Smooth muscle cell (in vitro differentiated cells): ENCODE measurements around the gene ZNF423. TPM values are rescaled to one million over a fixed set of nuclear protein-coding genes. Genes with fewer than 3 reads are reported as not detected.
A peak's percentile ranks its signal among the peaks of the same experiment; 100 is the strongest.

ENCODE experiments used
- DNase-seq: peaks from one replicate; lab custom pipeline; 2025; ENCODE audit not compliant: unreplicated experiment; lab: John Stamatoyannopoulos, UW
- H2AFZ ChIP-seq: fragments of 200-600 bp; sonication (generic); 2 replicates; pipeline ENCODE4 v1.6.0; 2016; ENCODE audit warnings: antibody characterized with exemption, low read depth, mild to moderate bottlenecking
- H3F3A ChIP-seq: fragments of 200-600 bp; sonication (generic); 2 replicates; pipeline ENCODE4 v1.6.0; 2017; ENCODE audit warnings: antibody characterized with exemption, low read depth
- H3K27ac ChIP-seq: fragments of 200-600 bp; sonication (generic); 2 replicates; pipeline ENCODE4 v1.5.1; 2016; ENCODE audit warnings: low read depth, mild to moderate bottlenecking
- H3K27me3 ChIP-seq: fragments of 200-600 bp; sonication (generic); 2 replicates; pipeline ENCODE4 v1.6.1; 2016; ENCODE audit warnings: low read depth, mild to moderate bottlenecking
- H3K36me3 ChIP-seq: fragments of 200-600 bp; sonication (generic); 2 replicates; pipeline ENCODE4 v1.5.1; 2016; ENCODE audit warnings: low read depth
- H3K4me1 ChIP-seq: fragments of 200-600 bp; sonication (generic); 2 replicates; pipeline ENCODE4 v1.5.1; 2016; ENCODE audit warnings: low read depth
- H3K4me2 ChIP-seq: fragments of 200-600 bp; sonication (generic); 2 replicates; pipeline ENCODE4 v1.6.0; 2016; ENCODE audit warnings: mild to moderate bottlenecking
- H3K4me3 ChIP-seq: fragments of 200-600 bp; sonication (generic); 2 replicates; pipeline ENCODE4 v1.5.1; 2016; ENCODE audit warnings: mild to moderate bottlenecking
- H3K79me2 ChIP-seq: fragments of 200-600 bp; sonication (generic); 2 replicates; pipeline ENCODE4 v1.6.0; 2016; ENCODE audit warnings: low read depth, mild to moderate bottlenecking
- H3K9ac ChIP-seq: fragments of 200-600 bp; sonication (generic); 2 replicates; pipeline ENCODE4 v1.6.0; 2016; ENCODE audit warnings: low read depth
- H3K9me3 ChIP-seq: fragments of 200-600 bp; sonication (generic); replicated peaks from 2 replicates; pipeline ENCODE4 v1.5.1; 2016; ENCODE audit warnings: low read depth
- H4K20me1 ChIP-seq: fragments of 200-600 bp; sonication (generic); 2 replicates; pipeline ENCODE4 v1.6.0; 2016; ENCODE audit warnings: low read depth
- WGBS: methylation state at CpG from one replicate; pipeline ENCODE4 v1.1.7; 2016; ENCODE audit warnings: low lambda C conversion rate; 5-methylcytosine and 5-hydroxymethylcytosine counted together
- polyA plus RNA-seq: library from polyadenylated mRNA; unstranded; fragments of >200 nt; fragmentation: Nextera tagmentation; extraction: Ambion mirVana; gene quantifications from 2 replicates; pipeline ENCODE4 v1.2.1, GENCODE V29; 2016
- total RNA-seq: library from RNA; depleted of rRNA; stranded (reverse); fragments of >200 nt; gene quantifications from 2 replicates; pipeline ENCODE4 v1.2.3, GENCODE V29; 2014
- TF ChIP-seq, protein P1 (sequence below): fragments of 200-600 bp; sonication (generic); IDR thresholded peaks from 2 replicates; pipeline ENCODE4 v1.5.1; 2017; ENCODE audit warnings: borderline replicate concordance, mild to moderate bottlenecking, antibody characterized with exemption; ENCODE audit not compliant: insufficient read depth, poor library complexity, severe bottlenecking

ZNF423 gene
- total and polyA plus RNA-seq, 2 experiments from 2014 or later = 6.9 to 7.0 TPM

DNA sequence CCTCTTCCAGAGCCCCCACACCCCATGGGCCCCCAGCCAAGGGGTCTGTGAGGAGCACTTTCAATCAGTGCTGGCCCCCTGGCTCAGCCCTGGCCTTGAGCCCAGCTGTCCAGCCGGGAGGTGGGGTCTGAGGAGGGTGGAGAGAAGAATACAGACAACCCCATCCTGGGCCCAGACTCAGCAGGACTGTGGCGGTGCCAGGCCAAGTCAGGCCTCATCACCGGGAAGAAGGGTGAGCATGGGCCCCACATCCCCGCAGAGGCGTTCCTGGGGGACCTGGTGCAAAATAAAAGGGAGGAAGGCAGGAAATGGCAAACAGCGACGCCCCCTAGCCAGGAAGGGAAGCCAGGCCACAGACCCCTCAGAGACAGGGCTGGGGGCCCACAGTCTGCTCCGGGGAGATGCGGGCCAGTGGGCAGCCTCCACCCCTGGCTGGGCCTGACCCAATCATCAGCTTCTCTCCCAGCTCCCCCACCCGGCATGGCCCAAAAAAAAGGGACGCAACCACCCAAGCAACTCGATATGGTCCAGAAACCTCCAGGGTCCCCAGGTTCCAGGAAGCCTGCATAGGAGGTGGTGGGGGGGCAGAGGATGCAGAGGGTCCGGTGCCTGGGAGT, 20.6 kb downstream of the ZNF423 start:
- H3K27me3 ChIP-seq = no peaks in the 10 kb centered on the region
- H3K4me1 ChIP-seq = peaks cover 49% of the 10 kb centered on the region
- DNase-seq = no peak
- TF ChIP-seq, protein P1, sequence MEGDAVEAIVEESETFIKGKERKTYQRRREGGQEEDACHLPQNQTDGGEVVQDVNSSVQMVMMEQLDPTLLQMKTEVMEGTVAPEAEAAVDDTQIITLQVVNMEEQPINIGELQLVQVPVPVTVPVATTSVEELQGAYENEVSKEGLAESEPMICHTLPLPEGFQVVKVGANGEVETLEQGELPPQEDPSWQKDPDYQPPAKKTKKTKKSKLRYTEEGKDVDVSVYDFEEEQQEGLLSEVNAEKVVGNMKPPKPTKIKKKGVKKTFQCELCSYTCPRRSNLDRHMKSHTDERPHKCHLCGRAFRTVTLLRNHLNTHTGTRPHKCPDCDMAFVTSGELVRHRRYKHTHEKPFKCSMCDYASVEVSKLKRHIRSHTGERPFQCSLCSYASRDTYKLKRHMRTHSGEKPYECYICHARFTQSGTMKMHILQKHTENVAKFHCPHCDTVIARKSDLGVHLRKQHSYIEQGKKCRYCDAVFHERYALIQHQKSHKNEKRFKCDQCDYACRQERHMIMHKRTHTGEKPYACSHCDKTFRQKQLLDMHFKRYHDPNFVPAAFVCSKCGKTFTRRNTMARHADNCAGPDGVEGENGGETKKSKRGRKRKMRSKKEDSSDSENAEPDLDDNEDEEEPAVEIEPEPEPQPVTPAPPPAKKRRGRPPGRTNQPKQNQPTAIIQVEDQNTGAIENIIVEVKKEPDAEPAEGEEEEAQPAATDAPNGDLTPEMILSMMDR = no peak
- H3K4me2 ChIP-seq = peak overlapping the region; percentile 59
- H2AFZ ChIP-seq = peak overlapping the region; percentile 63
- peaks cover 6% of the 10 kb centered on the region for H3F3A ChIP-seq
- H3K36me3 ChIP-seq = no peaks in the 10 kb centered on the region
- H3K79me2 ChIP-seq = peaks cover 3% of the 10 kb centered on the region
- H3K9ac ChIP-seq = peak overlapping the region; percentile 39
- H3K27ac ChIP-seq = peak overlapping the region; percentile 53
- no peak overlapping the region for H3K4me3 ChIP-seq
- H4K20me1 ChIP-seq = no peaks in the 10 kb centered on the region
- 52% methylated on average over 13 of the region's 13 CpGs for WGBS
- no peaks in the 10 kb centered on the region for H3K9me3 ChIP-seq

- no peak overlapping the region for H3K4me3 ChIP-seq
- no peaks in the 10 kb centered on the region for H3K36me3 ChIP-seq
- H4K20me1 ChIP-seq = no peaks in the 10 kb centered on the region
- TF ChIP-seq, protein P1 = no peak
- peak overlapping the region; percentile 39 for H3K9ac ChIP-seq
- peak overlapping the region; percentile 63 for H2AFZ ChIP-seq
- WGBS = 28% methylated on average over 10 of the region's 19 CpGs
- DNase-seq = peak; percentile 57
- peaks cover 49% of the 10 kb centered on the region for H3K4me1 ChIP-seq
- H3K4me2 ChIP-seq = peak overlapping the region; percentile 59
- no peaks in the 10 kb centered on the region for H3K27me3 ChIP-seq
- H3K79me2 ChIP-seq = peaks cover 3% of the 10 kb centered on the region
- H3K27ac ChIP-seq = peak overlapping the region; percentile 53
- no peaks in the 10 kb centered on the region for H3K9me3 ChIP-seq
- peaks cover 6% of the 10 kb centered on the region for H3F3A ChIP-seq
Measured at GRCh38 chr16:49834531-49835151, 21.3 kb downstream of the ZNF423 start.

DNA sequence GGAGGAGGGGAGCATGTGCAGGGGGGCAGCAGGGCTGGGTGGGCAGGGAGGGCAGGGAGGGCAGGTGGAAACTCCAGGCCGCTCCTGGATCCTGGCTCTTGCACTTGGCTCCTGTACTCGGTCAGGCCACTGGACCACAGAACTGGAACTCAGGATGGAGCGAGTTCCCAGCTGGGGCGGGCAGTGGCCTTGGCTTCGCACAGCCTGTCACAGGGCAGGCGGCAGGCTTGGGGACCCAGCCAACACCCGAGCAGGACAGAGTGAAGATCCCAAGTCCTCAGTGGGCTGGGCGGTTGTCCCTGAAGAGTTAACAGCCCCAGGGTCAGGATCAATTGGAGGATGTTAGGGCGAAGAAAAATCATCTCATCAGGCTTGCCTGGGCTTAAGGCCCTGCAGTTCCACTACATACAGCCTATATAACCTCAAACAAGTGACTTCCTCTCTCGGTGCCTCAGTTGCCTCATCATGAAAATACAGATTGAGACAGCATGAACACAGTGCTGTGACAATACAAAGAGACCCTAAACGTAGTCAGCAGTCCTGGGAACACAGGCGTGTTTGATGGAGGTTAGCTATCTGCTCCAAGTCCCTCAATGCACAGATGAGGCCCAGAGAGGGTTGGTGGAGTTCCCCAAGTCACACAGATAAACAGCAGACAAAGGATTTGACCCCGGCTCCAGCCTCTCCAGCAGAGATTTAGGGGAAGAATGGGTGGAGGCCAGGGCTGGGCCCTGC, 21.9 kb downstream of the ZNF423 start:
- whole genome bisulfite sequencing = 74% methylated on average over 13 of the region's 13 CpGs
- TF ChIP-seq, protein P1 = no peak
- H3F3A ChIP-seq = peaks cover 6% of the 10 kb centered on the region
- H3K9me3 ChIP-seq = no peaks in the 10 kb centered on the region
- H4K20me1 ChIP-seq = no peaks in the 10 kb centered on the region
- no peak overlapping the region for H3K4me3 ChIP-seq
- no peak overlapping the region for H3K9ac ChIP-seq
- H3K27me3 ChIP-seq = no peaks in the 10 kb centered on the region
- no peaks in the 10 kb centered on the region for H3K36me3 ChIP-seq
- H3K4me1 ChIP-seq = peaks cover 45% of the 10 kb centered on the region
- H2AFZ ChIP-seq = peak overlapping the region; percentile 63
- peaks cover 3% of the 10 kb centered on the region for H3K79me2 ChIP-seq
- H3K27ac ChIP-seq = peak overlapping the region; percentile 53
- no peak for DNase-seq
- H3K4me2 ChIP-seq = peak overlapping the region; percentile 59
